ENCODE data around the gene TMEM144.

DNA sequence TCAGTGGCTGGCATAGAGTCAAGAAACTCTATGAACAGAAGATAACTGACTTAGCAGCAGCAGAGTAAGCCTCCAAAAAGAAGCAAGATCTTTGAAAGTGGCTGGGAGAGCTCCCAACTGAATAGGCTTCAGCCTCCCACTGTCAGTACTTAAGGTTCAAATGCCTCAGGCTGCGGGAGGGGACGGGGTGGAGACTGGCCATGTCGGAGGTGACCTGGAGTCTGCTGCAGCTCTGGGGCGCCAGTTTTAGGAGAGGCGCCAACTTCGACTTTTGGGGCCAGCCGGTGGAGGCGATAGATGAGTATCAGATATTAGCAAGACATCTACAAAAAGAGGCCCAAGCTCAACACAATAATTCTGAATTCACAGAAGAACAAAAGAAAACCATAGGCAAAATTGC, 67.3 kb downstream of the TMEM144 start:
- TF ChIP-seq, protein P1, sequence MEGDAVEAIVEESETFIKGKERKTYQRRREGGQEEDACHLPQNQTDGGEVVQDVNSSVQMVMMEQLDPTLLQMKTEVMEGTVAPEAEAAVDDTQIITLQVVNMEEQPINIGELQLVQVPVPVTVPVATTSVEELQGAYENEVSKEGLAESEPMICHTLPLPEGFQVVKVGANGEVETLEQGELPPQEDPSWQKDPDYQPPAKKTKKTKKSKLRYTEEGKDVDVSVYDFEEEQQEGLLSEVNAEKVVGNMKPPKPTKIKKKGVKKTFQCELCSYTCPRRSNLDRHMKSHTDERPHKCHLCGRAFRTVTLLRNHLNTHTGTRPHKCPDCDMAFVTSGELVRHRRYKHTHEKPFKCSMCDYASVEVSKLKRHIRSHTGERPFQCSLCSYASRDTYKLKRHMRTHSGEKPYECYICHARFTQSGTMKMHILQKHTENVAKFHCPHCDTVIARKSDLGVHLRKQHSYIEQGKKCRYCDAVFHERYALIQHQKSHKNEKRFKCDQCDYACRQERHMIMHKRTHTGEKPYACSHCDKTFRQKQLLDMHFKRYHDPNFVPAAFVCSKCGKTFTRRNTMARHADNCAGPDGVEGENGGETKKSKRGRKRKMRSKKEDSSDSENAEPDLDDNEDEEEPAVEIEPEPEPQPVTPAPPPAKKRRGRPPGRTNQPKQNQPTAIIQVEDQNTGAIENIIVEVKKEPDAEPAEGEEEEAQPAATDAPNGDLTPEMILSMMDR (IDR thresholded peaks at IDR 0.05 in 4 of 5, conservative IDR thresholded peaks at IDR 0.05 in 1 of 5): no peak
- TF ChIP-seq POLR2A (IDR thresholded peaks at IDR 0.05): no peak

All from gastrocnemius medialis (tissue), 4 donors.